ENCODE results near the gene AUTS2. TPM values are rescaled to one million over a fixed set of nuclear protein-coding genes. Genes with fewer than 3 reads are reported as not detected.
A peak's percentile ranks its signal among the peaks of the same experiment; 100 is the strongest.

AUTS2 gene
- polyA plus RNA-seq, 6 donors from 2014 or later: 8.8 to 28.0 (median 20.9) TPM

- peaks cover 3 to 28% (median 14%) of the 10 kb centered on the region in 3 donors for H3K4me1 Mint-ChIP-seq
- H3K9me3 Mint-ChIP-seq: no peaks in the 10 kb centered on the region
- no peaks in the 10 kb centered on the region for H3K36me3 Mint-ChIP-seq
- H3K27ac Mint-ChIP-seq: peak overlapping the region in 1 of 6 donors; percentile 2
- ATAC-seq (ENCODE audit: low read depth in 2 of 2): no peak
- DNase-seq: no peak
- no peak overlapping the region for H3K4me3 Mint-ChIP-seq
- no peaks in the 10 kb centered on the region for H3K27me3 Mint-ChIP-seq
Measured at GRCh38 chr7:69817121-69817520, 218.8 kb downstream of the AUTS2 start.

- H3K4me1 Mint-ChIP-seq: peaks cover 12 to 33% (median 16%) of the 10 kb centered on the region in 3 donors
- H3K9me3 Mint-ChIP-seq: no peaks in the 10 kb centered on the region
- DNase-seq: no peak
- no peak for ATAC-seq (ENCODE audit: low read depth in 2 of 2)
- H3K36me3 Mint-ChIP-seq: no peaks in the 10 kb centered on the region
- H3K4me3 Mint-ChIP-seq: no peak overlapping the region
- no peaks in the 10 kb centered on the region for H3K27me3 Mint-ChIP-seq
- peak overlapping the region in 3 of 6 donors; percentile 2 to 52 (median 43) for H3K27ac Mint-ChIP-seq
Measured at GRCh38 chr7:69817841-69818635, 219.8 kb downstream of the AUTS2 start.

- no peak overlapping the region for H3K27ac Mint-ChIP-seq
- H3K36me3 Mint-ChIP-seq: no peaks in the 10 kb centered on the region
- no peaks in the 10 kb centered on the region for H3K27me3 Mint-ChIP-seq
- no peak for ATAC-seq (ENCODE audit: low read depth in 2 of 2)
- no peak for DNase-seq
- no peaks in the 10 kb centered on the region for H3K9me3 Mint-ChIP-seq
- peaks cover 17 to 38% (median 19%) of the 10 kb centered on the region in 3 donors for H3K4me1 Mint-ChIP-seq
- peak overlapping the region in 1 of 8 donors; percentile 33 for H3K4me3 Mint-ChIP-seq
Measured at GRCh38 chr7:69818636-69819332, 220.5 kb downstream of the AUTS2 start.

GRCh38 chr7:69819333-69819705, 221.0 kb downstream of the AUTS2 start:
- H3K9me3 Mint-ChIP-seq: no peaks in the 10 kb centered on the region
- DNase-seq: no peak
- H3K4me1 Mint-ChIP-seq: peaks cover 17 to 41% (median 24%) of the 10 kb centered on the region in 3 donors
- H3K27ac Mint-ChIP-seq: no peak overlapping the region
- no peaks in the 10 kb centered on the region for H3K36me3 Mint-ChIP-seq
- ATAC-seq (ENCODE audit: low read depth in 2 of 2): no peak
- H3K4me3 Mint-ChIP-seq: no peak overlapping the region
- no peaks in the 10 kb centered on the region for H3K27me3 Mint-ChIP-seq

GRCh38 chr7:69820479-69821192, 222.4 kb downstream of the AUTS2 start:
- no peaks in the 10 kb centered on the region for H3K36me3 Mint-ChIP-seq
- no peak for ATAC-seq (ENCODE audit: low read depth in 2 of 2)
- H3K27ac Mint-ChIP-seq: peak overlapping the region in 1 of 6 donors; percentile 5
- no peak for DNase-seq
- H3K4me1 Mint-ChIP-seq: peaks cover 25 to 51% (median 31%) of the 10 kb centered on the region in 3 donors
- H3K9me3 Mint-ChIP-seq: no peaks in the 10 kb centered on the region
- peak overlapping the region in 2 of 8 donors; percentile 1 to 21 for H3K4me3 Mint-ChIP-seq
- H3K27me3 Mint-ChIP-seq: no peaks in the 10 kb centered on the region

GRCh38 chr7:69822386-69822785, 224.1 kb downstream of the AUTS2 start:
- H3K27ac Mint-ChIP-seq: peak overlapping the region in 1 of 6 donors; percentile 15
- H3K36me3 Mint-ChIP-seq: no peaks in the 10 kb centered on the region
- DNase-seq (no peak), ATAC-seq (ENCODE audit: low read depth in 2 of 2) (no peak)
- H3K4me1 Mint-ChIP-seq: peaks cover 42 to 66% (median 48%) of the 10 kb centered on the region in 3 donors
- H3K9me3 Mint-ChIP-seq: no peaks in the 10 kb centered on the region
- H3K4me3 Mint-ChIP-seq: peak overlapping the region in 4 of 8 donors; percentile 6 to 56 (median 30)
- no peaks in the 10 kb centered on the region for H3K27me3 Mint-ChIP-seq

GRCh38 chr7:69823151-69823744, 225.0 kb downstream of the AUTS2 start:
- Mint-ChIP-seq H3K4me1 (peaks cover 51 to 67% (median 57%) of the 10 kb centered on the region in 3 donors), H3K9me3 (no peaks in the 10 kb centered on the region), H3K36me3 (no peaks in the 10 kb centered on the region), H3K27ac (peak overlapping the region in 5 of 6 donors; percentile 41 to 97 (median 89)), H3K27me3 (no peaks in the 10 kb centered on the region), H3K4me3 (peak overlapping the region; percentile 79 to 96 (median 92))
- ATAC-seq (ENCODE audit: low read depth in 2 of 2): no peak
- no peak for DNase-seq

- Mint-ChIP-seq H3K36me3 (peaks cover 0 to 7% of the 10 kb centered on the region in 2 donors), H3K9me3 (no peaks in the 10 kb centered on the region), H3K4me3 (peak overlapping the region; percentile 79 to 96 (median 92)), H3K27me3 (no peaks in the 10 kb centered on the region), H3K4me1 (peaks cover 54 to 71% (median 62%) of the 10 kb centered on the region in 3 donors), H3K27ac (peak overlapping the region; percentile 50 to 97 (median 90))
- ATAC-seq (ENCODE audit: low read depth in 2 of 2): peak in 1 of 2 donors; percentile 8
- DNase-seq: peak; percentile 33
Measured at GRCh38 chr7:69825113-69825972, 227.1 kb downstream of the AUTS2 start.

GRCh38 chr7:69826283-69826682, 228.0 kb downstream of the AUTS2 start:
- Mint-ChIP-seq H3K4me1 (peaks cover 55 to 68% (median 62%) of the 10 kb centered on the region in 3 donors), H3K27ac (peak overlapping the region in 5 of 6 donors; percentile 72 to 97 (median 89)), H3K27me3 (no peaks in the 10 kb centered on the region), H3K9me3 (no peaks in the 10 kb centered on the region), H3K36me3 (peaks cover 0 to 7% of the 10 kb centered on the region in 2 donors), H3K4me3 (peak overlapping the region; percentile 79 to 96 (median 90))
- ATAC-seq (ENCODE audit: low read depth in 2 of 2) (no peak), DNase-seq (no peak)

GRCh38 chr7:69827140-69827539, 228.9 kb downstream of the AUTS2 start:
- ATAC-seq (ENCODE audit: low read depth in 2 of 2) (no peak), DNase-seq (no peak)
- Mint-ChIP-seq H3K27me3 (no peaks in the 10 kb centered on the region), H3K36me3 (peaks cover 0 to 7% of the 10 kb centered on the region in 2 donors), H3K27ac (peak overlapping the region in 5 of 6 donors; percentile 68 to 89 (median 87)), H3K4me1 (peaks cover 52 to 64% (median 58%) of the 10 kb centered on the region in 3 donors), H3K4me3 (peak overlapping the region; percentile 12 to 92 (median 82)), H3K9me3 (no peaks in the 10 kb centered on the region)

- ATAC-seq (ENCODE audit: low read depth in 2 of 2) (peak; percentile 20 to 33), DNase-seq (peak; percentile 45)
- peaks cover 49 to 64% (median 55%) of the 10 kb centered on the region in 3 donors for H3K4me1 Mint-ChIP-seq
- H3K9me3 Mint-ChIP-seq: no peaks in the 10 kb centered on the region
- H3K27ac Mint-ChIP-seq: peak overlapping the region; percentile 16 to 89 (median 81)
- H3K4me3 Mint-ChIP-seq: peak overlapping the region; percentile 44 to 92 (median 82)
- H3K36me3 Mint-ChIP-seq: peaks cover 0 to 7% of the 10 kb centered on the region in 2 donors
- H3K27me3 Mint-ChIP-seq: no peaks in the 10 kb centered on the region
Measured at GRCh38 chr7:69827558-69827957, 229.3 kb downstream of the AUTS2 start.

GRCh38 chr7:69832356-69832755, 234.1 kb downstream of the AUTS2 start:
- Mint-ChIP-seq H3K4me1 (peaks cover 14 to 38% (median 28%) of the 10 kb centered on the region in 3 donors), H3K4me3 (no peak overlapping the region)

More at GRCh38 chr7:69832356-69832755, 234.1 kb downstream of the AUTS2 start:
- H3K36me3 Mint-ChIP-seq: peaks cover 0 to 14% of the 10 kb centered on the region in 2 donors
- DNase-seq: no peak
- H3K27ac Mint-ChIP-seq: peak overlapping the region in 1 of 6 donors; percentile 47
- H3K9me3 Mint-ChIP-seq: no peaks in the 10 kb centered on the region
- no peak for ATAC-seq (ENCODE audit: low read depth in 2 of 2)
- no peaks in the 10 kb centered on the region for H3K27me3 Mint-ChIP-seq

Measured in naive B cell (primary cell).